GM19328 (cell line): ENCODE data around the gene DICER1.

Source experiments
- ATAC-seq: cut with Tn5 transposase; IDR thresholded peaks from one replicate; pipeline ENCODE4 v1.9.1; 2021; ENCODE audit warnings: mild to moderate bottlenecking, moderate library complexity; ENCODE audit not compliant: unreplicated experiment

Gene DICER1

GRCh38 chr14:95043732-95044462 lies 113.4 kb downstream of the DICER1 start:
- ATAC-seq: no peak

- ATAC-seq: no peak
These were observed 114.0 kb downstream of the DICER1 start for GRCh38 chr14:95043314-95043713.

- no peak for ATAC-seq
These were observed 115.8 kb downstream of the DICER1 start for GRCh38 chr14:95041477-95042020.

- no peak for ATAC-seq
These were observed 116.4 kb downstream of the DICER1 start for GRCh38 chr14:95040708-95041476.

GRCh38 chr14:95039993-95040348 lies 117.4 kb downstream of the DICER1 start:
- ATAC-seq: no peak

- no peak for ATAC-seq
These were observed 117.9 kb downstream of the DICER1 start for GRCh38 chr14:95039259-95039992.

GRCh38 chr14:95038521-95039250 lies 118.6 kb downstream of the DICER1 start:
- no peak for ATAC-seq

- ATAC-seq: no peak
These were observed 120.1 kb downstream of the DICER1 start for GRCh38 chr14:95037273-95037672.
